ENCODE results near the gene PLEKHN1.

Gene PLEKHN1

DNA sequence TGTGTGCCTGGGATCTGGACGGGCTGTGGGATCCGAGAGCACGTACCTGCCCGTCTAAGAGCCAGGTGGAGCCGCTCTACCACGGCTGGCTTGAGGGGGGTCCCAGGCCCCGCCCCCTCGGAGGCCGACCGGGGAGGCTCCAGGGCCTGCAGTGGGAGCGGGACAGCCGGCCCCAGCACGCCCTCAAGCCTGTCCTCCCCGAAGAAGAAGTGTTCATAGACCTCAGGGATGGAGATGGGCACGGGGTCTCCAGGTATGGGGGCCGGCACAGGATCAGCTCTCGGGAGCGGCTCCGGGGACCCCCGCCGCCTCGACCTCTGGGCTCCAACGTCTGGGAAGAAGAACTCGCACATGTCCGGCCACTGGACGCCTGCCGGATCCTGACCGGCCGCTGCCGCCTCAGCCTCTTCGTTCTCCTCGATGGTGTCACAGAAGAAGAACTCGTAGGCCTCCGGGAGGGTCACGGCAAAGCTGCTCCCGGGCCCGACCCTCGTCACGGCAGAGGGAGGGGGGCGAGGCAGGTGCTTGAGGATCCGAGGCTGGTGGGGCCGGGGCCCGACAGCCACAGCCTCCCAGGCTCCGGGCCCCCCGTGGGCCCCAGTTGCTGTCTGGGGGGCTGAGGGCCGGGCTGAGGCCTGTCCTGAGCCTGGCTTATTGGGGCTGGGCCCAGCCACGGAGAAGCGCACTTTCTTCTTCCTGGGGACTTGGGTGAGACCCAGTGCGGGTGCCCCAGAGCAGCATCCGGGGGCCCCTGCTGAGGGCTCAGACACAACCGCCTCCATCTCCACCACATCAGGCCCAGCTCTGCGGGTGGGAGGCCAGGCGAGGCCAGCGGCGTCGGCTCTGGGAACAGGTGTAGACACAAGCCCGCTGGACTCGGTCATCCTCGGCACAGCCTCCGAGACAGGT, 12.8 kb downstream of the PLEKHN1 start:
- no peak overlapping the region for H3K4me3 ChIP-seq (ENCODE audit: low read depth, low read length)

DNA sequence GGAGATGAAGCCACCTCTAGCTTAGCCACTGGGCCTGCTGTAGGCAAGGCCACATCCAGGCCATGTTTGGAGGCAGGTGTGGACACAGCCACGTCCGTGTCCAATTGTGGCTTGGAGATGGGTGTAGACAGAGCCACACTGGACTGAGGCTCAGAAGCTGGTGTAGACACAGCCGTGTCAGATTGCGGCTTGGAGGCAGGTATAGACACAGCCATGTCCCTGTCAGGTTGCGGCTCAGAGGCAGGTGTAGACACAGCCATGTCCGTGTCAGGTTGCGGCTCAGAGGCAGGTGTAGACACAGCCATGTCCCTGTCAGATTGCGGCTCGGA, 13.4 kb downstream of the PLEKHN1 start:
- in situ Hi-C loops (cut with HindIII; ENCODE audit: low sequenced_read_pairs) = no loop called here
- TF ChIP-seq, protein P1, sequence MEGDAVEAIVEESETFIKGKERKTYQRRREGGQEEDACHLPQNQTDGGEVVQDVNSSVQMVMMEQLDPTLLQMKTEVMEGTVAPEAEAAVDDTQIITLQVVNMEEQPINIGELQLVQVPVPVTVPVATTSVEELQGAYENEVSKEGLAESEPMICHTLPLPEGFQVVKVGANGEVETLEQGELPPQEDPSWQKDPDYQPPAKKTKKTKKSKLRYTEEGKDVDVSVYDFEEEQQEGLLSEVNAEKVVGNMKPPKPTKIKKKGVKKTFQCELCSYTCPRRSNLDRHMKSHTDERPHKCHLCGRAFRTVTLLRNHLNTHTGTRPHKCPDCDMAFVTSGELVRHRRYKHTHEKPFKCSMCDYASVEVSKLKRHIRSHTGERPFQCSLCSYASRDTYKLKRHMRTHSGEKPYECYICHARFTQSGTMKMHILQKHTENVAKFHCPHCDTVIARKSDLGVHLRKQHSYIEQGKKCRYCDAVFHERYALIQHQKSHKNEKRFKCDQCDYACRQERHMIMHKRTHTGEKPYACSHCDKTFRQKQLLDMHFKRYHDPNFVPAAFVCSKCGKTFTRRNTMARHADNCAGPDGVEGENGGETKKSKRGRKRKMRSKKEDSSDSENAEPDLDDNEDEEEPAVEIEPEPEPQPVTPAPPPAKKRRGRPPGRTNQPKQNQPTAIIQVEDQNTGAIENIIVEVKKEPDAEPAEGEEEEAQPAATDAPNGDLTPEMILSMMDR (IDR thresholded peaks at IDR 0.05; ENCODE audit: low read depth, low read length, missing control alignments) = no peak
- no peak for DNase-seq (ENCODE audit: low read depth)
- H3K4me3 ChIP-seq (ENCODE audit: low read depth, low read length) = no peak overlapping the region

More for the DNA sequence above, 12.8 kb downstream of the PLEKHN1 start:
- TF ChIP-seq, protein P1 (IDR thresholded peaks at IDR 0.05; ENCODE audit: low read depth, low read length, missing control alignments) = no peak
- in situ Hi-C loops (cut with HindIII; ENCODE audit: low sequenced_read_pairs) = no loop called here
- no peak for DNase-seq (ENCODE audit: low read depth)

DNA sequence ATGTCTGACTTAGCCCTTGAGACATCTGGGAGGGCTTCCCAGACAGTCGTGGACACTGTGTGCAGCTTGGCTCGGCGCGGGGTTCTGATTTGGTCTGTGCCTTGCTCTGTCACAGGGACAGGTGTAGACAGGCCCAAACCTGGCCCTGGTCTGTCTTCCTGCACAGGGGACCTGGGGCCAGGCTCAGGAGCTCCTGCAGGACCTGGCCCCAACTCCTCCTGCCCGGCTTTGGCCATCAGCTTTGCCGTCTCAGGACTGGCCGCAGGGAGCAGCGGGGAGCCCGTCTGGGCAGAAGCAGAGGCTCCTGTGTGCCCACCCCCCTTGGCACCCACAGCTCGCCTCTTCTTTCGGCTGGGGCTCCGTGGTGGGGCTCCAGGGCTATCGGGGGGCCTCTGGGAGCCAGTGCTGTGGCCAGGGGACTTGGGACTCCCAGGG, 13.9 kb downstream of the PLEKHN1 start:
- no peak for DNase-seq (ENCODE audit: low read depth)
- TF ChIP-seq, protein P1 (IDR thresholded peaks at IDR 0.05; ENCODE audit: low read depth, low read length, missing control alignments) = no peak
- H3K4me3 ChIP-seq (ENCODE audit: low read depth, low read length) = no peak overlapping the region
- in situ Hi-C loops (cut with HindIII; ENCODE audit: low sequenced_read_pairs) = no loop called here

DNA sequence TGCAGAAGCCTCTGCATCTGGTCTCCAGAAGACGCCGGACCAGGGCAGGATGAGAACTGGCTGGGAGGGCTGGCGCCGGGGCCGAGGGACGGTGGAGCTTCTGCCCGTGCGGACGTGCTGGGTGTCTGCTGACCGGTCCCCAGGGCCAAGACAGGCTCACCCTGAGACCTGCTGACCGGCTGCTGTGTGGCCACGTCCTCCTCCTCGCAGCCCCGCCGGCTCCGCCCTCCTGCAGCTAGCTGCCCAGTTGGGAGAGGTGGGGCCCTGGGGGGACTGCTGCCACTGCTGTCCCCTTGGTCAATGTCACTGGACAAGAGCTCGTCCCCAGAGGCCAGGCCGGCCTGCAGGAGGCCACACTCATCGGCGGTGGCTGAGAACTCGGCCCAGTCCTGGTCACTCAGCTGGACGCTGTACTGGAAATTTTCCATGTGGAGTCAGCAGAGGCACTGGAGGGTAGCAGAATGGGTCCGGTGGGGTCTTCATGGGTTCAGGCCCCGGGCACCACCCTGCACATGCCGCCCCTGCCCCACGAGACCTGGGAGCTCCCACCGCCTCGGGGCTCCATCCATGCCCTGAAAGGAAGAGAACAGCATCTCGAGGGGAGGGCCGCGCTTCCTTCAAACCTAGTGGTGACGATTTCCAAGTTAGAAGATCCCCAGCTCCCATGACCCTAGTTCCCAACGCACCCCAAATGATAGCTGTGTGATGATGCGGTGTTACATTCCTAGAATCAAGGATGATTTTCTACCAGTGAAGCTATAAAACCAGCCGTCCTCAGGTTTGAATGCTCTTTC, 14.5 kb downstream of the PLEKHN1 start:
- no peak for DNase-seq (ENCODE audit: low read depth)
- TF ChIP-seq, protein P1 (IDR thresholded peaks at IDR 0.05; ENCODE audit: low read depth, low read length, missing control alignments) = no peak
- no peak overlapping the region for H3K4me3 ChIP-seq (ENCODE audit: low read depth, low read length)
- in situ Hi-C loops (cut with HindIII; ENCODE audit: low sequenced_read_pairs) = no loop called here

DNA sequence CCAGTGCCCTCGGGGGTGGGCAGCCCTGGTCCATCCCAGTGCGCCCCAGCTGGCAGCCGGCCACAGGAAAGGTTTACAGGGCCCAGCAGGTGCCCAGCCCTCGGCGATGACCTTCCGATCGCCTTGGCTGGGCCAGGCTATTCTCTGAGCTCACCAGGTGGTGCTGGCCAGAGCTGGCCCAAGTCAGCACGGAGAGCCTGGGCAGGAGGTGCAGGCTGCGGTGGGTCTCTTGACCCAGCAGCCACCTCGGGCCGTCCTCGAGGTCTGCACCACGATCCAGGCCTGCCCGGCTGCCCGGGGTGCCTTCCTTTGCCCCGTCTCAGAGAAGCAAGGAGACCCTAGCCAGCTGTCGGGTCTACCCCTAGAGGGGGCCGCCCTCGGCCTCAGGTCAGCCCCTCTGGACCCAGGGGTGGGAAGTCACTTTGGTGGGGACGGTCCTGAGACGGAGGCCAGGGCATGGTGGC, 15.2 kb downstream of the PLEKHN1 start:
- no peak overlapping the region for H3K4me3 ChIP-seq (ENCODE audit: low read depth, low read length)
- TF ChIP-seq, protein P1 (IDR thresholded peaks at IDR 0.05; ENCODE audit: low read depth, low read length, missing control alignments) = no peak
- DNase-seq (ENCODE audit: low read depth) = no peak
- in situ Hi-C loops (cut with HindIII; ENCODE audit: low sequenced_read_pairs) = no loop called here

DNA sequence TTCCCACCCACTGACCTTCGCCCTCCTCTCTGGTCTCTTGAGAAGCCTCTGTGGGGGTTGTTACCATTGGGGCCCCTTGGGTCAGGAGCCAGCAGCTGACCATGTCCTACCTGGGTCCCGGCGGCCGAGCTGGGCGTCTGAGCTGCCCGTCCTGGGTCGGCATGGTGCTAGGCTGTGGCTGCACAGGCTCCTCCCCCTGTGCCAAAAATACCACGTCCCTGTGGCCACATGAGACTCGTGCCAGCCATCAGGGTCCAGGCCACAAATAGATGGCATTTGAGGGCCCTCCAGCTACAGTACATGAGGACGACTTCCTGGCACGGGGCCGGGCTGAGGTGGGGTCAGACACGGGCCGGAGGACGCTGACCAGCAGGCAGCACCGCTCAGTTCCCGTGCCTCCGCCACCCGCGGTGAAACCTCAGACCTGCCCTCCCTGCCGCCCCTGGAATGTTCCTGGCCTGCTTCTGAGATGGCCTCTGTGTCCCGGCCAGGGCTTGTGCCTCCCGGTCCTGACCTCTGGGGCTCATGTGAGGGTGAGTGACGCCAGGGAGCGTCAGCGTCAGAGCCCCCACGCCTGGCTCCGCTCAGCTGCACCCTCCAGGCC, 15.8 kb downstream of the PLEKHN1 start, which contains the start of gene PERM1:
Gene PERM1 (minus strand): TSS at position 139 of the 604 bp plus-strand sequence. CDS start 1,064 bp downstream, outside the sequence.
- in situ Hi-C loops (cut with HindIII; ENCODE audit: low sequenced_read_pairs) = no loop called here
- no peak within 1 kb of the TSS for H3K4me3 ChIP-seq (ENCODE audit: low read depth, low read length)
- no peak for DNase-seq (ENCODE audit: low read depth)
- TF ChIP-seq, protein P1 (IDR thresholded peaks at IDR 0.05; ENCODE audit: low read depth, low read length, missing control alignments) = no peak
